Pancreas (tissue), 10 donors: Measurements from ENCODE around the gene CNOT2. TPM values are rescaled to one million over a fixed set of nuclear protein-coding genes. Genes with fewer than 3 reads are reported as not detected.

Experiments
- ATAC-seq, 4 donors: fragments of 200-7000 bp; cut with Tn5 transposase; one replicate each; pipeline versions ENCODE4 v1.8.0 to v1.9.1; 2020; ENCODE audit warnings: mild to moderate bottlenecking in 4 of 4, moderate library complexity in 4 of 4
- DNase-seq, 6 donors: peaks; one replicate each; pipeline ENCODE4 v3.0.0-alpha.2; 2020
- FAIRE-seq: peaks from 2 replicates; lab custom pipeline; 2012; peaks lifted over from hg19 to GRCh38; lab: Jason Lieb, UNC
- H3K27ac ChIP-seq, 4 donors: fragments of 200-600 bp; sonication (generic); 1 replicate in 3 of 4; 2 replicates in 1 of 4; pipeline versions ENCODE4 v1.5.0 to v1.8.0; 2020
- H3K27me3 ChIP-seq, 4 donors: fragments of 200-600 bp; one replicate each; pipeline ENCODE4 v1.8.0; 2021
- H3K36me3 ChIP-seq, 3 donors: fragments of 200-600 bp; sonication (generic) in 1 of 3; one replicate each; pipeline versions ENCODE4 v1.5.0 to v1.8.0; 2020 to 2021
- H3K4me1 ChIP-seq, 3 donors: fragments of 200-600 bp; one replicate each; pipeline ENCODE4 v1.8.0; 2021
- H3K4me3 ChIP-seq, 4 donors: fragments of 200-600 bp; sonication (generic) in 2 of 4; one replicate each; pipeline versions ENCODE4 v1.5.0 to v1.8.0; 2020 to 2021
- H3K9me3 ChIP-seq, 4 donors: fragments of 200-600 bp; one replicate each; pipeline ENCODE4 v1.8.0; 2021
- CTCF ChIP-seq, 4 donors: fragments of 200-600 bp; sonication (generic) in 3 of 4; IDR thresholded peaks; one replicate each; pipeline versions ENCODE4 v1.5.0 to v1.8.0; 2021; ENCODE audit warnings: antibody characterized with exemption in 4 of 4
- WGBS, 2 donors: extraction: QIAGEN DNeasy Blood & Tissue Kit; methylation state at CpG; one replicate each; pipeline ENCODE4 v1.1.7; 2013; 5-methylcytosine and 5-hydroxymethylcytosine counted together
- intact Hi-C, 3 donors: fragments of 100-400 bp; cut with DNase I; formaldehyde crosslinking; loops; one replicate each; pipeline versions ENCODE4 v1.11.1 to v1.14.2; 2022
- polyA plus RNA-seq, 2 donors: library from polyadenylated mRNA; stranded (reverse); fragments of 200-250 nt; gene quantifications; one replicate each; pipeline ENCODE4 v1.2.3, GENCODE V29; 2013
- total RNA-seq, 6 donors: library from RNA; stranded (reverse); fragmentation: NEBNext Ultra II Directional in 4 of 6; extraction: Animal tissue kit (Norgen Biotek cat#: 25700) in 4 of 6; gene quantifications; one replicate each; pipeline versions ENCODE4 v1.2.1 to v1.2.4, GENCODE V29; 2021 to 2023
- donor health status: healthy with polysubstance abuse.
- donor health status: DM: no; HTN: no; CAD: no; lungs with moderate emphysema.
- donor health status: DM: no; HTN: no; CAD: no.
- donor health status: control.
- donor health status: control.
- donor health status: Bipolar disorder and iron deficiency.
- donor health status: DM: yes; HTN: yes; CAD: no.
- donor health status: DM: no; HTN: no; CAD: no.
- donor health status: DM: no; HTN: no; CAD: no.
- donor health status: DM: yes; HTN: yes; CAD: no.

Gene CNOT2
- total and polyA plus RNA-seq, 8 donors, result 15.0 to 44.0 (median 25.2) TPM

GRCh38 chr12:70366581-70367257 lies 123.5 kb downstream of the CNOT2 start:
- WGBS, 2 donors, result 1% methylated on average over 58 to 69 of the region's 69 CpGs
- peaks cover 0 to 31% (median 0%) of the 10 kb centered on the region in 4 donors for H3K27me3 ChIP-seq
- DNase-seq (peak; percentile 8 to 70 (median 28)), FAIRE-seq (no peak), ATAC-seq (peak; percentile 22 to 63 (median 50))
- TF ChIP-seq CTCF (IDR thresholded peaks at IDR 0.05), result no peak
- H3K27ac ChIP-seq, result no peak overlapping the region
- intact Hi-C loops, result no loop called here
- no peaks in the 10 kb centered on the region for H3K36me3 ChIP-seq
- H3K9me3 ChIP-seq, result no peaks in the 10 kb centered on the region
- peaks cover 0 to 8% (median 3%) of the 10 kb centered on the region in 3 donors for H3K4me1 ChIP-seq
- peak overlapping the region; percentile 39 to 75 (median 56) for H3K4me3 ChIP-seq

GRCh38 chr12:70367258-70368141 lies 124.3 kb downstream of the CNOT2 start:
- no peak for DNase-seq
- Histone ChIP-seq H3K36me3 (no peaks in the 10 kb centered on the region), H3K9me3 (no peaks in the 10 kb centered on the region), H3K27me3 (peaks cover 0 to 23% (median 0%) of the 10 kb centered on the region in 4 donors), H3K4me3 (peak overlapping the region; percentile 39 to 75 (median 56)), H3K27ac (no peak overlapping the region), H3K4me1 (peaks cover 0 to 8% (median 3%) of the 10 kb centered on the region in 3 donors)
- no peak for FAIRE-seq
- intact Hi-C loops, result no loop called here
- ATAC-seq, result peak in 1 of 4 donors; percentile 6
- WGBS, 2 donors, result 12 to 14% methylated on average over 21 of the region's 21 CpGs
- TF ChIP-seq CTCF (IDR thresholded peaks at IDR 0.05), result no peak

GRCh38 chr12:70372881-70373280 lies 129.6 kb downstream of the CNOT2 start:
- 58 to 71% methylated on average over 3 of the region's 3 CpGs for WGBS, 2 donors
- TF ChIP-seq CTCF (IDR thresholded peaks at IDR 0.05), result no peak
- H3K36me3 ChIP-seq, result no peaks in the 10 kb centered on the region
- H3K4me3 ChIP-seq, result no peak overlapping the region
- no peak overlapping the region for H3K27ac ChIP-seq
- no peak for FAIRE-seq
- no peaks in the 10 kb centered on the region for H3K9me3 ChIP-seq
- H3K27me3 ChIP-seq, result no peaks in the 10 kb centered on the region
- intact Hi-C loops, result no loop called here
- no peak for ATAC-seq
- no peaks in the 10 kb centered on the region for H3K4me1 ChIP-seq
- DNase-seq, result no peak

- H3K27ac ChIP-seq, result no peak overlapping the region
- no peaks in the 10 kb centered on the region for H3K27me3 ChIP-seq
- no peaks in the 10 kb centered on the region for H3K4me1 ChIP-seq
- no peak for TF ChIP-seq CTCF (IDR thresholded peaks at IDR 0.05)
- FAIRE-seq, result no peak
- intact Hi-C loops, result no loop called here
- H3K4me3 ChIP-seq, result no peak overlapping the region
- H3K36me3 ChIP-seq, result no peaks in the 10 kb centered on the region
- WGBS, 2 donors, result 58 to 67% methylated on average over 1 of the region's 1 CpG
- ATAC-seq, result no peak
- DNase-seq, result no peak
- no peaks in the 10 kb centered on the region for H3K9me3 ChIP-seq
Measured at GRCh38 chr12:70379846-70380245, 136.6 kb downstream of the CNOT2 start.
